Memory B cell (primary cell): ENCODE data around the gene SYT8.

ENCODE experiments used
- ATAC-seq: fragments of 150-1000 bp; cut with Tn5 transposase; 2 replicates; pipeline ENCODE4 v1.10.0; 2021; ENCODE audit warnings: low read depth, mild to moderate bottlenecking, moderate library complexity
- DNase-seq, 2 donors: peaks; one replicate each; pipeline ENCODE4 v3.0.0; 2022; ENCODE audit warnings: low spot score in 2 of 2
- H3K27ac Mint-ChIP-seq: one replicate; pipeline ENCODE4 v1.8.0; 2022; ENCODE audit warnings: mild to moderate bottlenecking, moderate library complexity, mixed read lengths
- H3K27me3 Mint-ChIP-seq: one replicate; pipeline ENCODE4 v1.8.0; 2022; ENCODE audit warnings: mixed read lengths
- H3K36me3 Mint-ChIP-seq: one replicate; pipeline ENCODE4 v1.8.0; 2022; ENCODE audit warnings: mild to moderate bottlenecking, mixed read lengths
- H3K4me1 Mint-ChIP-seq: one replicate; pipeline ENCODE4 v1.8.0; 2022; ENCODE audit warnings: mixed read lengths
- H3K4me3 Mint-ChIP-seq: one replicate; pipeline ENCODE4 v1.8.0; 2022; ENCODE audit warnings: mild to moderate bottlenecking, moderate library complexity, mixed read lengths
- H3K9me3 Mint-ChIP-seq: one replicate; pipeline ENCODE4 v1.8.0; 2022; ENCODE audit warnings: mixed read lengths

SYT8 gene

GRCh38 chr11:1841511-1842148, 6.8 kb downstream of the SYT8 start:
- H3K9me3 Mint-ChIP-seq: no peaks in the 10 kb centered on the region
- peaks cover 48% of the 10 kb centered on the region for H3K4me1 Mint-ChIP-seq
- no peaks in the 10 kb centered on the region for H3K27me3 Mint-ChIP-seq
- ATAC-seq: no peak
- no peak overlapping the region for H3K4me3 Mint-ChIP-seq
- H3K36me3 Mint-ChIP-seq: no peaks in the 10 kb centered on the region
- DNase-seq: no peak
- no peak overlapping the region for H3K27ac Mint-ChIP-seq

DNA sequence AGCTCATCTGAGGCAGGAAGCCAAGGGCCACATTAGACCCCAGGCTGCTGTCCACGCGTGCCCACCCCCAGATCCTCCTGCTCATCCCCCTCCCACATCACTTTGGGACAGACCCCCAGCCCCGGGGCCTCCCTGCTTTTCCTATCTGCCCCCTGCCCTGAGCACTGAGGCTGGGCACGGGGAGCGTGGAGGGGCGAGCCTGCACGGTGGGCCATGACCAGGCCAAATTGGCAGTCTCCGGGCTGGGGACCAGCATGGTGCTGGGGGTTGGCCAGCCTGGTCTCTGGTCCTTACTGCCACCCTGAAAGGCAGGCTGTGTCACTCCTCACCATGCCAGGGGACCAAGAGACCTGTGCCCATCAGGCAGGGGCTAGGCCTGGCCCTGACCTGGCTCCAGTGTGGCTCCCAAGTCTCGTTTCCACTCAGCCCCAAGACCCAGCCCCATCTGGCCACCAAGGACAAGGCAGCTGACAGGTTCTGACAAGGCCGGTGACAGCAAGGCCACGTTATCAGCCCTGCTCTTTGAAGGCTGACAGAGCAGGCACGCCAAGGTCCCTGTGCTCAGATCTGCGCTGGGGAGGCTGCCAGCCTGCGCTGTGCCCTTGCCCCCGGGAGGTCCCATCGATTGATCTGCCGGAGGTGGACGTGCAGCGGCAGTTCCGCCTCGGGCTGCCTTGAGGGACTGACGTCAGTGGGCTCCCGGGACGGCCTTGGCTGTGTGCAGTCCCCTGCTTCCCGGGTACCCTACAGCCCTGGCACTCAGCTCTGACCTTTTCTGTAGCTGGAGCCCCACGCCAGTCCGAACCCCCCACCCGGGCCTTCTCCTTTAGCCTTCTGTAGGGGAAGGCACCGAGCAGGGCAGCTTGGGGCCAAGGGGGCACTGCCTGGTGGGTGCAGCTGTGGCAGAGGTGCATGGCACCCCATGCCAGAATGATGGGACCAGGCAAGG, 7.6 kb downstream of the SYT8 start:
- peaks cover 54% of the 10 kb centered on the region for H3K4me1 Mint-ChIP-seq
- H3K27me3 Mint-ChIP-seq: no peaks in the 10 kb centered on the region
- no peak overlapping the region for H3K27ac Mint-ChIP-seq
- peak overlapping the region; percentile 63 for H3K4me3 Mint-ChIP-seq
- H3K36me3 Mint-ChIP-seq: no peaks in the 10 kb centered on the region
- no peak for ATAC-seq
- DNase-seq: no peak
- no peaks in the 10 kb centered on the region for H3K9me3 Mint-ChIP-seq

DNA sequence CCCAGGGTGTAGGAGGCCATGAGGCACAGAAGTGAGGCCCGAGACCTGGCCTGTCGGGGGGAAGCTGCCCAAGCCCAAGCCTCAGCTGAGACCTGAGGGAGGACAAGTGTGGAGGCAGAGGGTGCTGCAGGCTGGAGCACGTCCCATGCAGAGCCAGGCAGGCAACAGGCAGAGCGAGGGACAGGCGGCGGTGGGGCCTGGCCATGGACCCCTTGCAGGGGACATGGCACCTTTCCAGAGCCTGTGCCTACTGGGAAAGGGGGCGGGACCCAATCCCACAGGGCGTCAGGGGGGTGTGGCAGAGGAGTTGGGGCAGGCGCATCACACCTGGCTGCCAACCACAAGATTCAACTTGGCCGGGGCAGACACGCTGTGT, 8.3 kb downstream of the SYT8 start:
- H3K36me3 Mint-ChIP-seq: no peaks in the 10 kb centered on the region
- ATAC-seq (no peak), DNase-seq (no peak)
- H3K4me1 Mint-ChIP-seq: peaks cover 58% of the 10 kb centered on the region
- peak overlapping the region; percentile 63 for H3K4me3 Mint-ChIP-seq
- H3K27me3 Mint-ChIP-seq: no peaks in the 10 kb centered on the region
- H3K27ac Mint-ChIP-seq: no peak overlapping the region
- H3K9me3 Mint-ChIP-seq: no peaks in the 10 kb centered on the region

DNA sequence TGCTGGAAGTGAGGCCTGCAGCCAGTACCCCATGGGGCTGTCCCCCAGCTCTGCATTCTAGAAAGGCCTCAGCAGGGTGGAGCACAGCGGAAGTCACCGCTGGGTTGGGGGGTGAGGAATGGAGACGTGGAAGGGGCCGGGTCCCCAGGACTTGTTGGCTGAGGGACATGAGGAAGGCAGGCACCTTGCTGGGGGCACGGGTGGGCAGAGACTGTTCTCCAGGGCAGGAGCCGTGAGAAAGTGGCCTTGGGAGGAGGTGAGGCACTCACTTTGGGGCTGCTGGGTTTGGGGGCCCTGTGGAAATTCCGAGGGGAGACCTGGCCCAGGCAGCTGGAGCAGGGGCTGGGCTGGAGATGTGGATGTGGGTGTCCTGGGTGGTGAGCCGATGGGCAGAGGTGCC, 9.0 kb downstream of the SYT8 start:
- no peaks in the 10 kb centered on the region for H3K9me3 Mint-ChIP-seq
- no peaks in the 10 kb centered on the region for H3K36me3 Mint-ChIP-seq
- no peak for DNase-seq
- H3K27me3 Mint-ChIP-seq: no peaks in the 10 kb centered on the region
- H3K4me1 Mint-ChIP-seq: peaks cover 61% of the 10 kb centered on the region
- ATAC-seq: no peak
- H3K27ac Mint-ChIP-seq: peak overlapping the region; percentile 53
- H3K4me3 Mint-ChIP-seq: peak overlapping the region; percentile 63

GRCh38 chr11:1844221-1845094, 9.7 kb downstream of the SYT8 start:
- H3K9me3 Mint-ChIP-seq: no peaks in the 10 kb centered on the region
- DNase-seq: no peak

GRCh38 chr11:1845095-1845429, 10.3 kb downstream of the SYT8 start:
- DNase-seq (no peak), ATAC-seq (no peak)
- peak overlapping the region; percentile 53 for H3K27ac Mint-ChIP-seq
- H3K36me3 Mint-ChIP-seq: no peaks in the 10 kb centered on the region
- H3K27me3 Mint-ChIP-seq: no peaks in the 10 kb centered on the region
- peak overlapping the region; percentile 63 for H3K4me3 Mint-ChIP-seq
- H3K4me1 Mint-ChIP-seq: peaks cover 62% of the 10 kb centered on the region
- no peaks in the 10 kb centered on the region for H3K9me3 Mint-ChIP-seq

More at GRCh38 chr11:1844221-1845094, 9.7 kb downstream of the SYT8 start:
- Mint-ChIP-seq H3K36me3 (no peaks in the 10 kb centered on the region), H3K4me3 (peak overlapping the region; percentile 63), H3K4me1 (peaks cover 64% of the 10 kb centered on the region), H3K27ac (peak overlapping the region; percentile 53), H3K27me3 (no peaks in the 10 kb centered on the region)
- ATAC-seq: peak; percentile 16

- DNase-seq (no peak), ATAC-seq (peak; percentile 12)
- H3K36me3 Mint-ChIP-seq: no peaks in the 10 kb centered on the region
- H3K4me1 Mint-ChIP-seq: peaks cover 64% of the 10 kb centered on the region
- no peaks in the 10 kb centered on the region for H3K27me3 Mint-ChIP-seq
- H3K9me3 Mint-ChIP-seq: no peaks in the 10 kb centered on the region
- H3K4me3 Mint-ChIP-seq: peak overlapping the region; percentile 63
- H3K27ac Mint-ChIP-seq: peak overlapping the region; percentile 53
Observed at GRCh38 chr11:1845561-1846452, 11.0 kb downstream of the SYT8 start.

DNA sequence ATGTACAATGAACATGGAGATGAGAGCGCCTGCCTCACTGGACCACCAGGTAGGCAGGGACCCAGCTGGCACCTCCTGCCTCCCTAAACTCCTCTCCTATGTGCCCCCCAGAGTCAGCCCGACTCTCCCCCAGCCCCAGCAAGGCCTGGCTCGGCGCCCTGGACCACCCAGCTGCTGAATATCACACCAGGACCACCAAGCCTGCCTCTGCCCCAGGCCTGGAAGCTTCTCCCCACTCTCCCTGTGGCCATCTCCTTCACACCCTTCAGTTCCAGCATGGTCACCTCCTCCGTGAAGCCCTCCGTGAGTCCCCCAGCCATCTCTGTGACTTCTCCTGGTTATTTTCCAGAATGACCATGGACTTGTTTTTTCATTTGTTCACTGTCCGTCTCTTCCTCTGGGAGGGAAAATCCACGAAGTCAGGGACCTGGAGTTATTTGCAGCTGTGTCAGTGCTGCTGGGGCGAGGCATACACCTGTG, 11.7 kb downstream of the SYT8 start:
- Mint-ChIP-seq H3K4me1 (peaks cover 64% of the 10 kb centered on the region), H3K27me3 (no peaks in the 10 kb centered on the region), H3K36me3 (no peaks in the 10 kb centered on the region), H3K9me3 (no peaks in the 10 kb centered on the region), H3K27ac (no peak overlapping the region), H3K4me3 (peak overlapping the region; percentile 45)
- no peak for DNase-seq
- ATAC-seq: no peak

DNA sequence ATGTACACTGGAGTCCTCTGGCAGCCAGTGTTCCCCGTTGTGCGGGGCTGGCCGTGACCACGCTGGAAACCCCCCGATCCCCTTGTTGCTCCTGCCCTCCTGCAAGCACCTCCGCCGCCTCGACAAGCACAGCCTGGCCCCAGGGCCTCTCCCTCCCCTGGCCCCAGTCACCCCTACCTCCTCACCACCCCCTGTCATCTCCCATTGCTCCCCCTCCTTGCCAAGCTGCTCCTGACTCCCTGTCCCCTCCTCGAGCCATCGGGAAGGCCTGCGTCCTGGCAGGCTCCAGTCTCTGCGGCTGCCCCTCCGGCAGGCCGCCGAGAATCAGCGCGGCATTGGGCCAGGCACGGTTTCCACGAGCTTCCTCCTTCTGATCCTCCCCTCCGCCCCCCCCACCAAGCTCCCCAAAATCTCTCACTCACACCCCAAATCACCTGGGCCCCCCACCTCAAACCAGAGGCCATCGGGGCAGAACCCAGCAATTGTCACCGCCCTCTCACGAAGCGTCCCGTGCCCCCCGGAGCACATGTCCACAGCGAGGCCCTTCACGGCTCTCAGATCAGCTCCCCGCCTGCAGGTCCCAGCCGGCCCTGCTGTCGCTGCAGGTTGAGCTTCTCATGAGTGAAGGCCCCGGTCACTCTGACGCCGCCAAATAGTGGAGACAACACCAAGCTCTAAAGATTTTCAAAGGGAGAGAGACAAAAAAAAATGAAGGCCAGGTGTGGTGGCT, 12.4 kb downstream of the SYT8 start:
- no peaks in the 10 kb centered on the region for H3K9me3 Mint-ChIP-seq
- H3K4me3 Mint-ChIP-seq: no peak overlapping the region
- H3K4me1 Mint-ChIP-seq: peaks cover 67% of the 10 kb centered on the region
- H3K36me3 Mint-ChIP-seq: no peaks in the 10 kb centered on the region
- no peak for ATAC-seq
- DNase-seq: no peak
- H3K27me3 Mint-ChIP-seq: no peaks in the 10 kb centered on the region
- H3K27ac Mint-ChIP-seq: peak overlapping the region; percentile 98

GRCh38 chr11:1847926-1848639, 13.3 kb downstream of the SYT8 start:
- DNase-seq: no peak
- H3K4me3 Mint-ChIP-seq: peak overlapping the region; percentile 48
- H3K9me3 Mint-ChIP-seq: no peaks in the 10 kb centered on the region
- no peak for ATAC-seq
- H3K27me3 Mint-ChIP-seq: no peaks in the 10 kb centered on the region
- peaks cover 2% of the 10 kb centered on the region for H3K36me3 Mint-ChIP-seq
- H3K27ac Mint-ChIP-seq: peak overlapping the region; percentile 98
- H3K4me1 Mint-ChIP-seq: peaks cover 68% of the 10 kb centered on the region

DNA sequence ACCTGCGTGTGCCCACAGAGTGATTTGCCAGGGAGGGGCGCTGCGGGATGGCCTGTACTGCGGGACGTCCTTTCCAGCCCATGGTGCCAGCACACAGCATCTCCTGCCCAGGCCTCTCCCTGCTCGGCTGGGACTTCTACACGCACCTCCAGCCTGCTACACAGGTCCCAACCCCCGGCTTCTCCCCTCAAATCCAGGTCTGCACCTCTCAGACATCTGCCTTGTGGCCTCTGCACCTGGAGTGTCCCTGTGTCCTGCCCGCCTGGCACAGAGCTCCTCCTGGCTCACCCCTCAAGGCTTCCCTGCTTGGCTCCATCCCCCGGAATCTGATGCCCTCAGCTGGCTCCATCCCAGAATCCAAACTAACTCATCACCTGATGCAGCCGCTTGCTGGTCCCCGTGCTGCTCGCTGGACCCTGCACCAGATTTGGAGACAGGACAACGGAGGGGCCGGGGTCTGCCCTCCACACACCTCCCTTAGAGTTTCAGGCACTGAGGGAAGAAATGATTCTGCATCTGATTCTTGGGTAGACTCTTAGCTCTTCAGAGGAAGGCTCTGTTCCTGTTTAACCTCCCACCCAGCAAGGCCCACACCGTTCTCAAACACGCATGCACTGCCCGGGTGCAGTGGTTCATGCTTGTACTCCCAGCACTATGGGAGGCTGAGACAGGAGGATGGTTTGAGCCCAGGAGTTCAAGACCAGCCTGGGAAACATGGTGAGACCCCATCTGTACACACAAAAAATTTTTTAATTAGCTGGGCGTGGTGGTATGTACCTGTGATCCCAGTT, 14.0 kb downstream of the SYT8 start:
- H3K9me3 Mint-ChIP-seq: no peaks in the 10 kb centered on the region
- H3K27me3 Mint-ChIP-seq: no peaks in the 10 kb centered on the region
- peaks cover 61% of the 10 kb centered on the region for H3K4me1 Mint-ChIP-seq
- no peak overlapping the region for H3K4me3 Mint-ChIP-seq
- H3K36me3 Mint-ChIP-seq: peaks cover 3% of the 10 kb centered on the region
- DNase-seq: no peak
- no peak for ATAC-seq
- peak overlapping the region; percentile 98 for H3K27ac Mint-ChIP-seq
